Thyroid gland (tissue), 4 donors: Measurements from ENCODE around the gene LRRC4C.

Experiments
- POLR2A ChIP-seq, 2 donors: fragments of 450-650 bp; IDR thresholded peaks; one replicate each; pipeline ENCODE4 v1.6.1; 2017; ENCODE audit warnings: antibody characterized with exemption in 2 of 2, mild to moderate bottlenecking in 2 of 2, moderate library complexity in 1 of 2
- TF ChIP-seq, protein P1 (sequence below), 6 experiments: fragments of 200-600 bp in 3 of 6; fragments of 450-650 bp in 3 of 6; sonication (generic) in 3 of 6; IDR thresholded peaks; one replicate each; pipeline ENCODE4 v1.5.1; 2016 to 2019; ENCODE audit warnings: antibody characterized with exemption in 6 of 6, mild to moderate bottlenecking in 2 of 6, inconsistent platforms in 1 of 6, moderate library complexity in 1 of 6

DNA sequence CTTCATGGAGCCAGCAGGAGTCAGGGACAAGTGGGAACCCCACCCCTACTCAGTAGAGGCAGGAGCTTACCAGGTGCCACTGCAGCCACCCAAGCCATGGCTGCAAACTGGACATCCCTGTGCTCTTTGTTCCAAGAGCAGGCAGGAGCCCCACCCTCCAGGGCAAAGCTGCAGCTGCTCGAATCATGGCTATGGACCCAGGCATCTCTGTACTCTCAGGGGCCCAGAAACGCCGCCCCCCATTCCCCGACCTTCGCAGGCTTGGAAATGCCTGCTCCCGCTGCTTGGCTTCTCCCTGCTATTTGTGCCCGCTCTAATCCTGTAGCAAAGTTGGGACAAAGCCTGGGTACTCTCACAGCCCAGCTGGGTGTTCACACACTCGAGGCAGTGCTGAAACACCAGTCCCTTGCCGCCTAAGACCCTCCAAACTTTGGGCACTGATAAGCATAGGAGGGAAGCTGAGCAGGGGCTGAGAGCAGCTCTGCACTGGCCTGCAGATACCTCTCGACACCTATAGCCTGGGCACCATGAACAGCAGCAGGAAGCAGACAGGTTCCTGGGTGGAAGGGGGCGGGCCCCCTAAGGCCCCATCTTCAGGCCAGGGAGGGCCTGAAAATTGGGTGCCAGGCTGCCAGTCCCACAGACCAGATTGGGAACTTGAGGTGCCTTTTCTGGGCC is 402.4 kb downstream of the LRRC4C start:
- no peak for TF ChIP-seq POLR2A (IDR thresholded peaks at IDR 0.05)
- TF ChIP-seq, protein P1, sequence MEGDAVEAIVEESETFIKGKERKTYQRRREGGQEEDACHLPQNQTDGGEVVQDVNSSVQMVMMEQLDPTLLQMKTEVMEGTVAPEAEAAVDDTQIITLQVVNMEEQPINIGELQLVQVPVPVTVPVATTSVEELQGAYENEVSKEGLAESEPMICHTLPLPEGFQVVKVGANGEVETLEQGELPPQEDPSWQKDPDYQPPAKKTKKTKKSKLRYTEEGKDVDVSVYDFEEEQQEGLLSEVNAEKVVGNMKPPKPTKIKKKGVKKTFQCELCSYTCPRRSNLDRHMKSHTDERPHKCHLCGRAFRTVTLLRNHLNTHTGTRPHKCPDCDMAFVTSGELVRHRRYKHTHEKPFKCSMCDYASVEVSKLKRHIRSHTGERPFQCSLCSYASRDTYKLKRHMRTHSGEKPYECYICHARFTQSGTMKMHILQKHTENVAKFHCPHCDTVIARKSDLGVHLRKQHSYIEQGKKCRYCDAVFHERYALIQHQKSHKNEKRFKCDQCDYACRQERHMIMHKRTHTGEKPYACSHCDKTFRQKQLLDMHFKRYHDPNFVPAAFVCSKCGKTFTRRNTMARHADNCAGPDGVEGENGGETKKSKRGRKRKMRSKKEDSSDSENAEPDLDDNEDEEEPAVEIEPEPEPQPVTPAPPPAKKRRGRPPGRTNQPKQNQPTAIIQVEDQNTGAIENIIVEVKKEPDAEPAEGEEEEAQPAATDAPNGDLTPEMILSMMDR (IDR thresholded peaks at IDR 0.05) = no peak
